Muscle layer of colon (tissue), 2 donors: ENCODE measurements around the gene CTDSPL.

Source experiments
- H3K27ac ChIP-seq: one replicate; pipeline ENCODE4 v1.7.0; 2013; ENCODE audit warnings: low read depth, mild to moderate bottlenecking, low read length, moderate library complexity
- H3K27me3 ChIP-seq, 2 donors: one replicate each; pipeline ENCODE4 v1.7.0; 2013; ENCODE audit warnings: low read length in 2 of 2, mild to moderate bottlenecking in 2 of 2; ENCODE audit not compliant: insufficient read depth in 2 of 2, control insufficient read depth in 1 of 2
- H3K36me3 ChIP-seq: one replicate; pipeline ENCODE4 v1.7.0; 2013; ENCODE audit warnings: mild to moderate bottlenecking, low read length; ENCODE audit not compliant: insufficient read depth
- H3K4me1 ChIP-seq: one replicate; pipeline ENCODE4 v1.7.0; 2013; ENCODE audit warnings: mild to moderate bottlenecking, low read length; ENCODE audit not compliant: insufficient read depth
- H3K4me3 ChIP-seq, 2 donors: one replicate each; pipeline ENCODE4 v1.7.0; 2013; ENCODE audit warnings: low read length in 2 of 2, low read depth in 1 of 2, mild to moderate bottlenecking in 1 of 2, moderate library complexity in 1 of 2
- H3K9ac ChIP-seq: one replicate; pipeline ENCODE4 v1.7.0; 2013; ENCODE audit warnings: low read length
- H3K9me3 ChIP-seq: one replicate; pipeline ENCODE4 v1.7.0; 2013; ENCODE audit warnings: mild to moderate bottlenecking, low read length
- donor health status: abdominal sarcoma.
- donor health status: Adenocarcinoma of cecum.

CTDSPL gene

DNA sequence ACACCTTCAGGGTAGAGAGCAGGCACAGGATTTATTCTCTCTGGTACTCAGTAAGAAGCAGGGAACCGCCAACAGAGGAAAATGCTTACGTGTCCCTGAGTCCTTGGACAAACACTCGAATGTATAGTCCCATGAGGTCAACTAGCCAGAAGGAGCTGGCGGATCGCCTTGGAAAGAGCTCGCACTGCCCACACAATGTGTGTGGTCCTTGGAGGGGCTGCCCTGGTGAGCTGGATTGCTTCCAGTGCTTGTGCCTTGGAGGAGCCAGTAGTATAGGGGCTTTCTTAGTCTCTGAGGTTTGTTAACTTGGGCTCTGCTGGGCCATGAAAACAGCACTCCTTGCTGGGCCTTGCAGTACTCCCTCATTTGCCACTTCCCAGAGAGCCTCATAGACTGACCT is 88.2 kb downstream of the CTDSPL start:
- Histone ChIP-seq H3K27ac (no peak overlapping the region), H3K4me1 (peaks cover 41% of the 10 kb centered on the region), H3K9ac (no peak overlapping the region), H3K9me3 (no peaks in the 10 kb centered on the region), H3K36me3 (peaks cover 4% of the 10 kb centered on the region), H3K4me3 (no peak overlapping the region), H3K27me3 (no peaks in the 10 kb centered on the region)

- H3K9ac ChIP-seq, result no peak overlapping the region
Measured at GRCh38 chr3:37952564-37952963, 90.9 kb downstream of the CTDSPL start.

GRCh38 chr3:37953226-37953625 is 91.5 kb downstream of the CTDSPL start:
- no peak overlapping the region for H3K27ac ChIP-seq
- H3K4me3 ChIP-seq, result no peak overlapping the region
- H3K36me3 ChIP-seq, result peaks cover 4% of the 10 kb centered on the region
- no peak overlapping the region for H3K9ac ChIP-seq
- peaks cover 41% of the 10 kb centered on the region for H3K4me1 ChIP-seq
- no peaks in the 10 kb centered on the region for H3K9me3 ChIP-seq
- no peaks in the 10 kb centered on the region for H3K27me3 ChIP-seq

More at GRCh38 chr3:37952564-37952963, 90.9 kb downstream of the CTDSPL start:
- no peak overlapping the region for H3K4me3 ChIP-seq
- H3K4me1 ChIP-seq, result peaks cover 38% of the 10 kb centered on the region
- H3K27ac ChIP-seq, result no peak overlapping the region
- peaks cover 4% of the 10 kb centered on the region for H3K36me3 ChIP-seq
- H3K27me3 ChIP-seq, result no peaks in the 10 kb centered on the region
- no peaks in the 10 kb centered on the region for H3K9me3 ChIP-seq

- H3K27ac ChIP-seq, result no peak overlapping the region
Measured at GRCh38 chr3:37953707-37954394, 92.2 kb downstream of the CTDSPL start.

DNA sequence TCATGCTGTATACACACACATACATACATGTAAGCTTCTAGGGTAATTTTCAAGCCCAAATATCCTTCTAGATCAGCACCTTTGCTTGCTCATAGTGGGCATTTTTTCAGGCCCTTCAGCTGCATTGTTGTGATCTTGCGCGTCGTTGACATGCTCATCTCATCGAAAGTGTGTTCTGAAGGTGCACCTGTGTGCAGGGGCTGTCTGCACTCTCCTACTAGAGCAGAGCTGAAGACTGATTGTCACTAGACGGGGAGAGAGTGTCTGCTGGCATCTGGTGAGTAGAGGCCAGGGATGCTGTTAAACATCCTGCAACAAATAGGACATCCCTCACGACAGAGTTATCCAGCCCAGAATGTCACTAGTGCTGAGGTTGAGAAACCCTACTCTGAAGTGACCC is 93.2 kb downstream of the CTDSPL start:
- no peak overlapping the region for H3K9ac ChIP-seq
- peaks cover 4% of the 10 kb centered on the region for H3K36me3 ChIP-seq
- no peak overlapping the region for H3K27ac ChIP-seq
- H3K27me3 ChIP-seq, result no peaks in the 10 kb centered on the region
- H3K4me3 ChIP-seq, result no peak overlapping the region
- peaks cover 41% of the 10 kb centered on the region for H3K4me1 ChIP-seq
- H3K9me3 ChIP-seq, result no peaks in the 10 kb centered on the region

More at GRCh38 chr3:37953707-37954394, 92.2 kb downstream of the CTDSPL start:
- H3K9me3 ChIP-seq, result no peaks in the 10 kb centered on the region
- H3K36me3 ChIP-seq, result peaks cover 7% of the 10 kb centered on the region
- no peak overlapping the region for H3K4me3 ChIP-seq
- H3K27me3 ChIP-seq, result no peaks in the 10 kb centered on the region
- H3K4me1 ChIP-seq, result peaks cover 41% of the 10 kb centered on the region
- H3K9ac ChIP-seq, result no peak overlapping the region

DNA sequence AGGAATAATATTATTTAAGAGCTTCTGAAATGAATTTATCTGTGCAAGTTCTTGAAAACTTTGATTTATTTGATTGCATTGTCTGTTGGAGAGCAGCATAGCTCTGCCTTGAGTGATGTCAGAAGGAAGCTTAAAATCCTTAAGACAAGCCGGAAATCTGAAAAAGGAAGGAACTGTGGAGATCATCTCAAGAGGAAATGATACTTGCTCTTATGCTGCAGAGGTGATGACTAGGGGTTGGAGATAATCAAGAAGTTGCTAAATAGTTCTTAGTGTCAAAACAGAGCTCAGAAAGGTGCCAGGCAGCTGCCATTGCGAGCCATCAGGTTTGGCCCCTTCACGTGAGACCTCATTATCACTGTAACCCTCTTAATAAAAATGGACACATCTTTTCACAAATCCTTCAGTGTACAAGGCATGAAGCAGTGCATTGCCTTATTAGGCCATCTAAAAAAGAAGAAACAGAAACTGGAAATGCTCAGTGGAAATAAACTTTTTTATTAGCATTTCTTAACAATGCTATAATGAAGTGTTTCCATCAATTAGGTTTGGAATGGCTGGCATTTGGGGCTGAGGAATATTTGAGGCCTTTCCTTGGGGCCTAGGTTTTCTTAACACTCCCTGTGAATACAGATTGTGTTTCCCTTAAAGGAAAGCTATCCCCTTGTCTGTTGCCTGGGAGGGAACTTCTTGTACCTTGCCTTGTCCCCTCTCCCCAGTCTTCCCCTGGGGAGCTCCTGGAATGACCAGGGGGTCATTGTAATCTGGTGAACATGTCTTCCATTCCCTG is 94.4 kb downstream of the CTDSPL start:
- H3K9me3 ChIP-seq, result no peaks in the 10 kb centered on the region
- no peak overlapping the region for H3K9ac ChIP-seq
- peak overlapping the region; percentile 78 for H3K27ac ChIP-seq
- peaks cover 41% of the 10 kb centered on the region for H3K4me1 ChIP-seq
- peaks cover 4% of the 10 kb centered on the region for H3K36me3 ChIP-seq
- no peak overlapping the region for H3K4me3 ChIP-seq
- H3K27me3 ChIP-seq, result no peaks in the 10 kb centered on the region

DNA sequence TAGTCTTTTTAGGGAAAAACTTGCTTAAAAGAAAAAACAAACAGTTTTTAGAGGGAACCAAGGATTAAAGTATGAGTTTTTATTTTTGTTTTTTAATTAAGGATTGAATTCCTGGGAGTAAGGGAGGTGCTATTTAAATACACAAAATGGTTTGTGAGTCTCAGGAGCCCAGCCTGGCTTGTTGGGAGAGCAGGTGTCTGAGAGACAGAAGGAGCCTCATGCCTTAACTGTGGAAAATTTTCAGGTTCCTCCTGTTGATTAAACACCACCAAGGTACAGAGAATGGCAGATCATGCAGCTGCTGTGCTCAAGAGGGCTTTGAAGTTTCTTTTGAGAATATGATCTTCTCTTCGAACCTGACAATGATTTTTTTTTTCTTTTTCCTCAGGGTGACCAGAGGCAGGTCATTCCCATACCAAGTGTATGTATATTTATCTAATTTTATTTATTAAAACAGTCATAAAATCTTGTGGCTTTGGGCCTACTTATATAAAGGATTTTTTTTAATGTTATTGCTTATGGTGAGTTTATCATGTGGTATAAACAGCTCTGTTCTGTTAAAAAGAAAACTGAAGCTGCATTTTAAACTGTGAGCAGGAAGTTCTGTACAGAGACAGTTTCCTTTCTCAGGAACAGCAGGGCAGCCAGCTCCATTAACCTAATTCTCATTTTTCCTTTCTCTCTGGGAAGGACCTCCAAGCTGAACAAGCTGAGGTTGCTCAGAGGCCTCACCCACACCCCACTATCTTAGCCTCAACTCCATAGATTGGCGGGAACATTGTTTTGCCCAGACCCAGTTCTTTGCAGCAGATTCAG is 95.3 kb downstream of the CTDSPL start:
- H3K4me1 ChIP-seq, result peaks cover 49% of the 10 kb centered on the region

GRCh38 chr3:37957539-37957936 is 95.9 kb downstream of the CTDSPL start:
- peaks cover 4% of the 10 kb centered on the region for H3K36me3 ChIP-seq
- no peak overlapping the region for H3K4me3 ChIP-seq
- H3K4me1 ChIP-seq, result peaks cover 52% of the 10 kb centered on the region
- H3K27ac ChIP-seq, result peak overlapping the region; percentile 50
- H3K27me3 ChIP-seq, result no peaks in the 10 kb centered on the region
- H3K9me3 ChIP-seq, result no peaks in the 10 kb centered on the region
- H3K9ac ChIP-seq, result no peak overlapping the region

More for the DNA sequence above, 95.3 kb downstream of the CTDSPL start:
- Histone ChIP-seq H3K27me3 (no peaks in the 10 kb centered on the region), H3K9ac (no peak overlapping the region), H3K9me3 (no peaks in the 10 kb centered on the region), H3K4me3 (no peak overlapping the region), H3K36me3 (peaks cover 4% of the 10 kb centered on the region), H3K27ac (peak overlapping the region; percentile 78)

GRCh38 chr3:37961622-37962431 is 100.1 kb downstream of the CTDSPL start:
- no peak overlapping the region for H3K9ac ChIP-seq
- H3K9me3 ChIP-seq, result no peaks in the 10 kb centered on the region
- no peak overlapping the region for H3K4me3 ChIP-seq
- H3K27ac ChIP-seq, result no peak overlapping the region
- no peaks in the 10 kb centered on the region for H3K27me3 ChIP-seq
- peaks cover 7% of the 10 kb centered on the region for H3K36me3 ChIP-seq
- peaks cover 21% of the 10 kb centered on the region for H3K4me1 ChIP-seq

DNA sequence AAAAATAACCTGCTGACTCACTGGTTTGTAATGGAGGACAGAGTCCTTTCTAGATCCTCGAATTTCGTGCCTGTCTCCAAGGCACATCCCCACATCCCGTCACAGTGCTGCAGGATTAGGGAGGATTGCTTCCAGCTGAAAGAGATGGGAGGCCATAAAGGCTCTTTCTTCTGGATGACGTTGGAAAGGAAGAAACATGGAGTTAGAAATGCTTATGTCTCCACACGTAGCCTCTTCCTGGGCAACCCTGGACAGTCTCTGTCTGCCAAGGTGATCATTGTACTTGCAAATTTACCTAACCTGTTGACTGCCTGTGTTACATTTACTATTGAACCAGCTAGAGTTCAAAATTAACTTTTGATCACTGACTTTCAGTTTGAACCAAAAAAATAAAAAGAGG is 101.3 kb downstream of the CTDSPL start:
- H3K27me3 ChIP-seq, result no peaks in the 10 kb centered on the region
- peaks cover 7% of the 10 kb centered on the region for H3K36me3 ChIP-seq
- no peak overlapping the region for H3K27ac ChIP-seq
- no peak overlapping the region for H3K4me3 ChIP-seq
- H3K9ac ChIP-seq, result no peak overlapping the region
- peaks cover 21% of the 10 kb centered on the region for H3K4me1 ChIP-seq
- H3K9me3 ChIP-seq, result no peaks in the 10 kb centered on the region
